22Rv1 (cell line): ENCODE measurements around the gene ZNF524.

ENCODE experiments used
- H3K27ac ChIP-seq: fragments of 450-650 bp; 2 replicates; pipeline ENCODE4 v1.5.1; 2017
- ZFX ChIP-seq: fragments of 450-650 bp; IDR thresholded peaks from 2 replicates; pipeline ENCODE4 v1.6.1; 2017; ENCODE audit warnings: antibody characterized with exemption, borderline replicate concordance
- TF ChIP-seq, protein P1 (sequence below): fragments of 450-650 bp; IDR thresholded peaks from 2 replicates; pipeline ENCODE4 v1.5.1; 2017; ENCODE audit warnings: mild to moderate bottlenecking

The ZNF524 gene

GRCh38 chr19:55598719-55599467 lies 1.2 kb upstream of the ZNF524 start:
- TF ChIP-seq, protein P1, sequence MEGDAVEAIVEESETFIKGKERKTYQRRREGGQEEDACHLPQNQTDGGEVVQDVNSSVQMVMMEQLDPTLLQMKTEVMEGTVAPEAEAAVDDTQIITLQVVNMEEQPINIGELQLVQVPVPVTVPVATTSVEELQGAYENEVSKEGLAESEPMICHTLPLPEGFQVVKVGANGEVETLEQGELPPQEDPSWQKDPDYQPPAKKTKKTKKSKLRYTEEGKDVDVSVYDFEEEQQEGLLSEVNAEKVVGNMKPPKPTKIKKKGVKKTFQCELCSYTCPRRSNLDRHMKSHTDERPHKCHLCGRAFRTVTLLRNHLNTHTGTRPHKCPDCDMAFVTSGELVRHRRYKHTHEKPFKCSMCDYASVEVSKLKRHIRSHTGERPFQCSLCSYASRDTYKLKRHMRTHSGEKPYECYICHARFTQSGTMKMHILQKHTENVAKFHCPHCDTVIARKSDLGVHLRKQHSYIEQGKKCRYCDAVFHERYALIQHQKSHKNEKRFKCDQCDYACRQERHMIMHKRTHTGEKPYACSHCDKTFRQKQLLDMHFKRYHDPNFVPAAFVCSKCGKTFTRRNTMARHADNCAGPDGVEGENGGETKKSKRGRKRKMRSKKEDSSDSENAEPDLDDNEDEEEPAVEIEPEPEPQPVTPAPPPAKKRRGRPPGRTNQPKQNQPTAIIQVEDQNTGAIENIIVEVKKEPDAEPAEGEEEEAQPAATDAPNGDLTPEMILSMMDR: no peak
- TF ChIP-seq ZFX: no peak
- peak overlapping the region; percentile 98 for H3K27ac ChIP-seq

DNA sequence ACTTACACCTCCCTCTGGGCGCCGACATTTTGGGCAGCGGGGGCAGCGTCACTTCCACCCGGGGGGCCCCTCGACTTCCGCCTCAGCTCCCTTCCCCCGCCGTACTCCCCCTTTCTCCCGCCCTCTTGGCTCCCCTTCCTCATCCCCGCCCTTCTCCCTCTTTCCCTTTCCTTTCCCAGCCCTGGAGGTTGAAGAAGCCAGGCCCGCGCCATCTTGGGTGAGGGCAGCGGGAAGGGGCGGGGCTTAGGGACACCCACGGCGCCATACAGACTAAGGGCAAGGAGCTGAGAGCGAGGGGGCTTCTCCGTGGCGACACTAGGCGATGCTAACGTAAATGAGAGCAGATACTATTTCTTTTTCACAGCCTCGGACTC lies 633 bp upstream of the ZNF524 start, which contains the start of gene FIZ1:
TSS of gene FIZ1 (minus strand) at position 50 of the 374 bp plus-strand sequence. CDS start 1,652 bp downstream, outside the sequence.
- peak within 1 kb of the TSS; percentile 98 for H3K27ac ChIP-seq
- TF ChIP-seq ZFX: no peak
- TF ChIP-seq, protein P1: no peak

GRCh38 chr19:55600662-55601028 lies 557 bp downstream of the ZNF524 start:
- no peak for TF ChIP-seq ZFX
- TF ChIP-seq, protein P1: no peak
- peak overlapping the region; percentile 98 for H3K27ac ChIP-seq

GRCh38 chr19:55601084-55601483 lies 996 bp downstream of the ZNF524 start:
- peak overlapping the region; percentile 98 for H3K27ac ChIP-seq
- TF ChIP-seq, protein P1: no peak
- TF ChIP-seq ZFX: no peak

- peak overlapping the region; percentile 98 for H3K27ac ChIP-seq
Measured at GRCh38 chr19:55602104-55603001, 2.3 kb downstream of the ZNF524 start.

GRCh38 chr19:55603115-55603514 lies 3.0 kb downstream of the ZNF524 start:
- TF ChIP-seq ZFX: no peak
- TF ChIP-seq, protein P1: no peak
- peak overlapping the region; percentile 98 for H3K27ac ChIP-seq

More at GRCh38 chr19:55602104-55603001, 2.3 kb downstream of the ZNF524 start:
- TF ChIP-seq, protein P1: no peak
- TF ChIP-seq ZFX: no peak
